HG02885 (cell line): ENCODE results near the gene IFRD2.
A peak's percentile ranks its signal among the peaks of the same experiment; 100 is the strongest.

Experiments
- ATAC-seq: cut with Tn5 transposase; IDR thresholded peaks from one replicate; pipeline ENCODE4 v1.9.1; 2021; ENCODE audit warnings: mild to moderate bottlenecking; ENCODE audit not compliant: unreplicated experiment, poor library complexity

IFRD2 gene

GRCh38 chr3:50302095-50303012 is 10.1 kb upstream of the IFRD2 start:
- ATAC-seq: no peak

- ATAC-seq: no peak
Measured at GRCh38 chr3:50300681-50301254, 8.5 kb upstream of the IFRD2 start.

GRCh38 chr3:50299929-50300680 is 7.9 kb upstream of the IFRD2 start:
- no peak for ATAC-seq

GRCh38 chr3:50299638-50299928 is 7.4 kb upstream of the IFRD2 start:
- ATAC-seq: no peak

GRCh38 chr3:50298836-50299637 is 6.8 kb upstream of the IFRD2 start, which contains the start of the genes HYAL3 and NAA80:
Gene HYAL3, minus strand, starts transcription at chr3:50299405. Its CDS starts 3,803 bp downstream, at chr3:50295602.
Gene NAA80, minus strand, starts transcription at chr3:50299405. Its CDS starts 1,942 bp downstream, at chr3:50297463.
- peak; percentile 90 for ATAC-seq

- no peak for ATAC-seq
Measured at GRCh38 chr3:50297896-50298725, 5.9 kb upstream of the IFRD2 start.

GRCh38 chr3:50297384-50297775 is 5.2 kb upstream of the IFRD2 start:
- ATAC-seq: no peak

- ATAC-seq: no peak
Measured at GRCh38 chr3:50296721-50297383, 4.6 kb upstream of the IFRD2 start.

GRCh38 chr3:50295553-50296431 is 3.6 kb upstream of the IFRD2 start:
- ATAC-seq: no peak

- ATAC-seq: no peak
Measured at GRCh38 chr3:50294492-50295403, 2.5 kb upstream of the IFRD2 start.

- ATAC-seq: no peak
Measured at GRCh38 chr3:50294089-50294488, 1.9 kb upstream of the IFRD2 start.

- ATAC-seq: no peak
Measured at GRCh38 chr3:50293079-50293801, 1.0 kb upstream of the IFRD2 start.

- no peak for ATAC-seq
Measured at GRCh38 chr3:50290161-50290641, 2.0 kb downstream of the IFRD2 start.

- no peak for ATAC-seq
Measured at GRCh38 chr3:50289130-50289529, 3.1 kb downstream of the IFRD2 start.

- ATAC-seq: no peak
Measured at GRCh38 chr3:50288387-50289007, 3.7 kb downstream of the IFRD2 start.

- ATAC-seq: no peak
Measured at GRCh38 chr3:50287262-50287661, 5.0 kb downstream of the IFRD2 start.
